Tibial nerve (tissue), 3 donors: ENCODE results near the gene KCNMA1.

Experiments
- POLR2A ChIP-seq, 2 donors: fragments of 450-650 bp; IDR thresholded peaks; one replicate each; pipeline ENCODE4 v1.6.1; 2017; ENCODE audit warnings: antibody characterized with exemption in 2 of 2, mild to moderate bottlenecking in 2 of 2, moderate library complexity in 2 of 2
- TF ChIP-seq, protein P1 (sequence below), 5 experiments: fragments of 200-600 bp in 3 of 5; fragments of 450-650 bp in 2 of 5; sonication (generic) in 3 of 5; IDR thresholded peaks; one replicate each; pipeline ENCODE4 v1.5.1; 2016 to 2019; ENCODE audit warnings: antibody characterized with exemption in 5 of 5, mild to moderate bottlenecking in 3 of 5, moderate library complexity in 2 of 5

DNA sequence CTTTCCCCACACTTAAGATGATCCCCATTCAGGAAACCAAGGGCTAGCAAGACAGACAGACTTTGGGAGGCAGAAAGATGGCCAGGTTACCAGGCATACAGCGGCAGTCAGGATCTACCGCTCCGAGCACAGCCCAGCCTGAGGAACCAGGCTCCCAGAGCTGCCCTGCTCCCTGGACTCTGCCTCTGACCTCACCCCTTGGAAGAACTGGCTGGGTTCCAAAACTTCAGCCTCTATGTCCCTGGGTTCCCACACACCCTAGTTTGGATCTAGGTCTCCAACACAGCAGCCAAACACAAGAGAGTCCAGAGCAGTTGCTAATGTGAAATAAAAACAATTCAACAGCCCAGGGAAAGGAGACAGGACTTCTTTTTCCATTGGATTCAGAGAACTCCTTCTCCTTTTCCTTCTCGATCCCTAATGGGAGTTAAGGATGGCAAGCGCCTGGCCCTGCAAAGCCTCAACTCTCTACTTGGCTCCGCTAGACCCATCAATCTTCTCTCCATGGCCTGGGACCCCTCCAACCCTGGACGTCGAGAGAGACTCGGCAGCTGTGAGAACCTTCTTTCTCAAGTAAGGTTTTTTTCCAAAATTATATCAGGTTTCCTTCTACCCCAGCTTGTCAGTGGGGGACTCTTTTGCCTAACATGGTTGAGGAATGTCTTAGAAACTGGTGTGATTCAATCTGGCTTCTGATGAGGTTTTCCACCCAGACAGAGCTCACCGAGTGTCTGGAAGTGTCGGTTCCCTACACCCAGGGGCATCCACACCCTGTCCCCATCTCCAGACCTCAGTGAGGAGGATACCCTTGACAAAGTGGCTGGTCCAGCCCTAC is 219.6 kb downstream of the KCNMA1 start:
- TF ChIP-seq, protein P1, sequence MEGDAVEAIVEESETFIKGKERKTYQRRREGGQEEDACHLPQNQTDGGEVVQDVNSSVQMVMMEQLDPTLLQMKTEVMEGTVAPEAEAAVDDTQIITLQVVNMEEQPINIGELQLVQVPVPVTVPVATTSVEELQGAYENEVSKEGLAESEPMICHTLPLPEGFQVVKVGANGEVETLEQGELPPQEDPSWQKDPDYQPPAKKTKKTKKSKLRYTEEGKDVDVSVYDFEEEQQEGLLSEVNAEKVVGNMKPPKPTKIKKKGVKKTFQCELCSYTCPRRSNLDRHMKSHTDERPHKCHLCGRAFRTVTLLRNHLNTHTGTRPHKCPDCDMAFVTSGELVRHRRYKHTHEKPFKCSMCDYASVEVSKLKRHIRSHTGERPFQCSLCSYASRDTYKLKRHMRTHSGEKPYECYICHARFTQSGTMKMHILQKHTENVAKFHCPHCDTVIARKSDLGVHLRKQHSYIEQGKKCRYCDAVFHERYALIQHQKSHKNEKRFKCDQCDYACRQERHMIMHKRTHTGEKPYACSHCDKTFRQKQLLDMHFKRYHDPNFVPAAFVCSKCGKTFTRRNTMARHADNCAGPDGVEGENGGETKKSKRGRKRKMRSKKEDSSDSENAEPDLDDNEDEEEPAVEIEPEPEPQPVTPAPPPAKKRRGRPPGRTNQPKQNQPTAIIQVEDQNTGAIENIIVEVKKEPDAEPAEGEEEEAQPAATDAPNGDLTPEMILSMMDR (IDR thresholded peaks at IDR 0.05), result no peak
- TF ChIP-seq POLR2A (IDR thresholded peaks at IDR 0.05), result no peak
